ENCODE measurements around the gene OR2T33.
A peak's percentile ranks its signal among the peaks of the same experiment; 100 is the strongest.

DNA sequence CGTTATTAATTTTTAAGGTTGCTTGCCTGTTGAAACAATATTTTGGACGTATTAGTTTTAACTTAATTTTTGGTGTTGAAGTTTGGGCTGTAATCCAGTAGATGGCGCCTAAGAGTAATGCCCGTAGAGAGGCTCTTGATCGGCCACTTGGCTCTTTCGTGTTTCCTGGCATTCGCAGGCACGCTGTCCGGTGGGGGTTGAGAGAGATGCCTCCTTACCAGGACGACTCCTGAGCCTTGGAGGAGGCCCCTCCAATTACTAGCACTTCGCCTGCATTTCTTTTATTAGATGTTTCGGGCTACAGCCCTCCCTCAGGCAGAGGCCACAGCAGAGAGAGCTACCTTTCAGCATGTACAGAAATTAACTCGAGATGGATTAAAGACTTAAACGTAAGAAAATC, 34.6 kb downstream of the OR2T33 start:
- TF ChIP-seq, protein P1, sequence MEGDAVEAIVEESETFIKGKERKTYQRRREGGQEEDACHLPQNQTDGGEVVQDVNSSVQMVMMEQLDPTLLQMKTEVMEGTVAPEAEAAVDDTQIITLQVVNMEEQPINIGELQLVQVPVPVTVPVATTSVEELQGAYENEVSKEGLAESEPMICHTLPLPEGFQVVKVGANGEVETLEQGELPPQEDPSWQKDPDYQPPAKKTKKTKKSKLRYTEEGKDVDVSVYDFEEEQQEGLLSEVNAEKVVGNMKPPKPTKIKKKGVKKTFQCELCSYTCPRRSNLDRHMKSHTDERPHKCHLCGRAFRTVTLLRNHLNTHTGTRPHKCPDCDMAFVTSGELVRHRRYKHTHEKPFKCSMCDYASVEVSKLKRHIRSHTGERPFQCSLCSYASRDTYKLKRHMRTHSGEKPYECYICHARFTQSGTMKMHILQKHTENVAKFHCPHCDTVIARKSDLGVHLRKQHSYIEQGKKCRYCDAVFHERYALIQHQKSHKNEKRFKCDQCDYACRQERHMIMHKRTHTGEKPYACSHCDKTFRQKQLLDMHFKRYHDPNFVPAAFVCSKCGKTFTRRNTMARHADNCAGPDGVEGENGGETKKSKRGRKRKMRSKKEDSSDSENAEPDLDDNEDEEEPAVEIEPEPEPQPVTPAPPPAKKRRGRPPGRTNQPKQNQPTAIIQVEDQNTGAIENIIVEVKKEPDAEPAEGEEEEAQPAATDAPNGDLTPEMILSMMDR (IDR thresholded peaks at IDR 0.05; ENCODE audit: low read length): peak; percentile 83
- TF ChIP-seq EZH2 (optimal IDR thresholded peaks at IDR 0.05; ENCODE audit: low read depth, low read length): no peak
